Measurements from ENCODE around the gene ABCB11. TPM values are rescaled to one million over a fixed set of nuclear protein-coding genes. Genes with fewer than 3 reads are reported as not detected.

Gene ABCB11
- total and polyA plus RNA-seq, 2 donors (not counting 3 experiments of a cell fraction or from before 2014, with no cell fraction given) = 0.22 to 0.44 TPM

DNA sequence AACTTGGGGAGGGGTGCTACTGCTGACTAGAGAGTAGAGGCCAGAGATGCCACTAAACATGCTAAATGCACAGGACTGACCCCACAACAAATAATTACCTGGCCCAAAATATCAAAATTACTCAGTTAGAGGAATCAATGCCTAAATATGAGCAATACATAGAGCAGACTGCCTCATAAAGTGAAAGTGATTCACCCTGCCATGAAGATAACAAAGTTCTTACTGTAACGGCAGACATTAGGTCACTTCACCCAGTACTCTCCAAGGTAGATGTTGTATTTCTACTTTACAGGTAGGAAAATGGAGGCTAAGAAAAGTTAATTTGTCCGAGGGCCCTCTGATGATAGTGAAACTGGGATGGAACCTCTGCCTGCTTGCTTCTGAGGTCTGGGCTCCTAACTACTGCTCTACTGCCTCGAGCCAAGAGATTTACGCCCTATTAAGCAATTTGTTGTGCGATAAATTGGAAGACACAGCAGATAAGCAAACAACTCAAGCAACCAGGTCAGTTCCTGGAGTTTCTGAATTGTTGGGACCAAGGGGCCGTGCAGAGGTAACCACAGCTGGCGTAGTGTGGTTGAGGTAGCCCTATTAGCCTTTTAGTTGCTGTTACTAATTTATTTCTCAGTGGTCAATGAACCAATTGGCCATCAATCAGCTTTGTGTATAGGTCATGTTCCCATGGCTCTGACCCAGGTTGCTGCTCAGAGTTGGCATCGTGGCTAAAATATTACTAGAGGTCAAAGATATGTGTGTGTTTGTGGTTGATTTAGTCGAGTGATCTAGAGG lies 43.0 kb upstream of the ABCB11 start:
- CTCF ChIA-PET = interaction anchor here (1.2 kb wide), 1 partner anchor 36 kb away, joined by 3 read pairs; no protein-coding TSS in a partner anchor
- Histone ChIP-seq H4K20me1 (replicated peaks; ENCODE audit: control insufficient read depth, extremely low read depth, insufficient read depth, low read length) (no peaks in the 10 kb centered on the region), H3K9me1 (replicated peaks; ENCODE audit: control insufficient read depth, extremely low read depth, insufficient read depth, low read length) (no peaks in the 10 kb centered on the region), H3K27me3 (ENCODE audit: control insufficient read depth in 2 of 2, insufficient read depth in 2 of 2, low read length in 2 of 2) (no peaks in the 10 kb centered on the region), H3K4me1 (ENCODE audit: control insufficient read depth, extremely low read depth, insufficient read depth, low read length) (peaks cover 5% of the 10 kb centered on the region), H3K27ac (ENCODE audit: insufficient read depth, low read depth, low read length) (no peak overlapping the region), H3K9me3 (replicated peaks; ENCODE audit: control insufficient read depth, insufficient read depth, low read length) (no peaks in the 10 kb centered on the region), H3K36me3 (ENCODE audit: control insufficient read depth in 2 of 2, extremely low read depth in 1 of 2, insufficient read depth in 2 of 2, low read length in 2 of 2) (no peaks in the 10 kb centered on the region), H3K9ac (replicated peaks; ENCODE audit: extremely low read depth, insufficient read depth, low read length) (no peak overlapping the region), H3K4me3 (replicated peaks in 1 of 3; ENCODE audit: insufficient read depth in 1 of 3, low read depth in 1 of 3, low read length in 3 of 3) (no peak overlapping the region), H2AFZ (ENCODE audit: low read depth, low read length) (no peak overlapping the region), H3K4me2 (ENCODE audit: insufficient read depth, low read length) (no peak overlapping the region), H3K79me2 (ENCODE audit: control insufficient read depth, insufficient read depth, low read length) (no peaks in the 10 kb centered on the region)
- FAIRE-seq (no peak), DNase-seq (ENCODE audit: low read depth, low spot score) (no peak)
- TF ChIP-seq POLR2AphosphoS5 (IDR thresholded peaks at IDR 0.05; ENCODE audit: insufficient read depth, low read depth, low read length) (no peak), POLR2A (IDR thresholded peaks at IDR 0.05; ENCODE audit: low read depth, low read length) (no peak), EZH2 (IDR thresholded peaks at IDR 0.05; ENCODE audit: borderline replicate concordance, low read depth, low read length, severe bottlenecking) (no peak), JUN (IDR thresholded peaks at IDR 0.05; ENCODE audit: borderline replicate concordance, insufficient read depth, insufficient read length, low read depth) (no peak), GATA2 (IDR thresholded peaks at IDR 0.05; ENCODE audit: insufficient read depth, insufficient read length, low read depth, low read length) (no peak), MYC (IDR thresholded peaks at IDR 0.05; ENCODE audit: low read depth, low read length) (no peak), FOS (IDR thresholded peaks at IDR 0.05; ENCODE audit: borderline replicate concordance, insufficient read depth, low read length) (no peak)
- TF ChIP-seq, protein P1, sequence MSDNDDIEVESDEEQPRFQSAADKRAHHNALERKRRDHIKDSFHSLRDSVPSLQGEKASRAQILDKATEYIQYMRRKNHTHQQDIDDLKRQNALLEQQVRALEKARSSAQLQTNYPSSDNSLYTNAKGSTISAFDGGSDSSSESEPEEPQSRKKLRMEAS (IDR thresholded peaks at IDR 0.05; ENCODE audit: insufficient read depth, insufficient read length) = no peak
- TF ChIP-seq, protein P2, sequence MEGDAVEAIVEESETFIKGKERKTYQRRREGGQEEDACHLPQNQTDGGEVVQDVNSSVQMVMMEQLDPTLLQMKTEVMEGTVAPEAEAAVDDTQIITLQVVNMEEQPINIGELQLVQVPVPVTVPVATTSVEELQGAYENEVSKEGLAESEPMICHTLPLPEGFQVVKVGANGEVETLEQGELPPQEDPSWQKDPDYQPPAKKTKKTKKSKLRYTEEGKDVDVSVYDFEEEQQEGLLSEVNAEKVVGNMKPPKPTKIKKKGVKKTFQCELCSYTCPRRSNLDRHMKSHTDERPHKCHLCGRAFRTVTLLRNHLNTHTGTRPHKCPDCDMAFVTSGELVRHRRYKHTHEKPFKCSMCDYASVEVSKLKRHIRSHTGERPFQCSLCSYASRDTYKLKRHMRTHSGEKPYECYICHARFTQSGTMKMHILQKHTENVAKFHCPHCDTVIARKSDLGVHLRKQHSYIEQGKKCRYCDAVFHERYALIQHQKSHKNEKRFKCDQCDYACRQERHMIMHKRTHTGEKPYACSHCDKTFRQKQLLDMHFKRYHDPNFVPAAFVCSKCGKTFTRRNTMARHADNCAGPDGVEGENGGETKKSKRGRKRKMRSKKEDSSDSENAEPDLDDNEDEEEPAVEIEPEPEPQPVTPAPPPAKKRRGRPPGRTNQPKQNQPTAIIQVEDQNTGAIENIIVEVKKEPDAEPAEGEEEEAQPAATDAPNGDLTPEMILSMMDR (IDR thresholded peaks at IDR 0.05; ENCODE audit: extremely low read depth in 1 of 2, insufficient read depth in 1 of 2, low read depth in 1 of 2, low read length in 2 of 2) = no peak
- dilution Hi-C loops (cut with MboI; ENCODE audit: extremely low pct_ligation_motif_present, low sequenced_read_pairs) = no loop called here
- intact Hi-C loops (cut with micrococcal nuclease) = no loop called here
- POLR2A ChIA-PET = no interaction called here
- BruUV-seq (replicated peaks) = no TSS peak

All from endothelial cell of umbilical vein (primary cell).